Bone marrow (tissue), 2 donors: ENCODE results near the gene RAB42.
"Not testable (repeated sequence)": the region's sequence is repeated elsewhere in the genome, so short reads cannot be mapped to it uniquely, and the experiment has no call there.

Experiments
- DNase-seq, 2 donors: peaks; one replicate each; lab custom pipeline; 2025; lab: John Stamatoyannopoulos, UW

RAB42 gene, protein sequence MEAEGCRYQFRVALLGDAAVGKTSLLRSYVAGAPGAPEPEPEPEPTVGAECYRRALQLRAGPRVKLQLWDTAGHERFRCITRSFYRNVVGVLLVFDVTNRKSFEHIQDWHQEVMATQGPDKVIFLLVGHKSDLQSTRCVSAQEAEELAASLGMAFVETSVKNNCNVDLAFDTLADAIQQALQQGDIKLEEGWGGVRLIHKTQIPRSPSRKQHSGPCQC

DNA sequence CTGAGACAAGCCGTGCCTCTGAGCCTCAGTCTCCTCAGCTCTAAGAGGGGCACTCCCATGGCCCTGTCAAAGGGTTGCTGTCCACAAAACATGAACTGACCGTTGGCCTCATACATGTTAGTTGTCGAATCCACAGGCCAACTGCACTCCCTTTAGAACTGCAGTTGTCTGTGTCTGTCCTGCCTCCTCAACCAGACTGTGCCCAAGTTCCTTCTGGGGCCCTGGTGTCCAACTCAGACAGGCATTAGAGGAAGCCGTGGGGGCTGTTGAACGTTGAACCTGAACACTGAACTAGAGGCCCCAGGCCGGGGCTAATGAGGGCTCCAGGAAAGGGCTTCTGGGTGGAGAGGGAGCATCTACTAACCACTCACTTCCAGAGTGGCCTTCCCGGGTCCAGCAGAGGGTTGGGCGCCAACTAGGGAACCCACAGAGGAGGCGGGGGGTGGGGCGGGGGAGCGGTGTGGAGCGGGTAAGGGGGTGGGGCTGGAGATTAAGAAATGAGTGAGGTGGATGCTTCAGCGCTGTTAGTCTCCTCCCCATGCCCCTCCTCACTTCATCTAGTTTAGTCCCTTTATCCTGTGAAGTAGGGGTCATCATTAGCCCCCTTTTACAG is at the start of gene RAB42:
Gene RAB42 (plus strand): TSS at position 558 of the 613 bp plus-strand sequence. CDS start 247 bp downstream, outside the sequence.
- no peak for DNase-seq

DNA sequence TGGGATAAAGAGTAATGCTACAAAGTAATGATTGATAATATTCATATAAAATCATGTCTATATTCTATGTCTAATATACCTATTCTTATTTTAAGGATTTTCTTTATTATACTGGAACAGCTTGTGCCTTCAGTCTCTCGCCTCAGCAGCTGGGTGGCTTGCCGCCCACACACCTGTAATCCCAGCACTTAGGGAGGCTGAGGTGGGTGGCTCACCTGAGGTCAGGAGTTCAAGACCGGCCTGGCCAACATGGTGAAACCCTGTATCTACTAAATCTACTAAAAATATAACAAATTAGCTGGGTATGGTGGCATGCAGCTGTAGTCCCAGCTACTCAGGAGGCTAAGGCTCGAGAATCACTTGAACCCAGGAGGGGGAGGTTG is 46.8 kb upstream of the RAB42 start:
- DNase-seq: no peak

DNA sequence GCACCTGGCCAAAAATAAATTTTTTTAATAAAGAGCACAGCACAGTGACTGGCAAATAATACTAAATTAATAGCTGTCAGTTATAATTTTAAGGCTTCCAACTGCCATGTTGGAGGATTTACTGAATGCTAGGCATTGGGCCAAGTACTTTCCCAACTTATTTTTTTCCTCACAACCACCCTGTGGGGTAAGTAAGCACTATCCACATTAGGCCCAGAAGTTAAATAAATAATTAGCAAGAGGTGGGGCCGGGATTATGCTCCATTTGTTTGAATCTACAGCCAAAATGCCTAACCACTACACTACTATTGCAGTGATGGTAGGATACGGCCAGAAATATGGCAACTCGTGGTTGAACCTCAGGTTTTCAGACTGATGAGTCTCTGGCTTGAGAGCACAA is 43.7 kb upstream of the RAB42 start:
- no peak for DNase-seq

DNA sequence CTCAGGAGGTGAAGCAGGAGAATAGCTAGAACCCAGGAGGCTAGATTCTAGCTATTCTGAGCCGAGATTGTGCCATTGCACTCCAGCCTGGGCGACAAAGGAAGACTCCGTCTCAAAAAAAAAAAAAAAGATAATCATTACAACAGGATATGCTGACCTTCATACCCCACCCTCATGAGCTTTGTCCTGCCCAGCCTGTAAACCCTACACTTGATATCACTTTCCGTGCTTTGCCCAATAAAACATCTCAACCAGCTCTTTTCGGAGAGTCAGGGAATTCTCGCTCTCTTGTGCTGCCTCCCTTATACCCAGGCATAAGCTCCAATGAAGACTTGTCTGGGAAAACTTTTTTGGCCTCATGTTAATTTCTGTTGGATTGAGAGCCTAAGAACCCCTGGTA is 40.7 kb upstream of the RAB42 start:
- no peak for DNase-seq

DNA sequence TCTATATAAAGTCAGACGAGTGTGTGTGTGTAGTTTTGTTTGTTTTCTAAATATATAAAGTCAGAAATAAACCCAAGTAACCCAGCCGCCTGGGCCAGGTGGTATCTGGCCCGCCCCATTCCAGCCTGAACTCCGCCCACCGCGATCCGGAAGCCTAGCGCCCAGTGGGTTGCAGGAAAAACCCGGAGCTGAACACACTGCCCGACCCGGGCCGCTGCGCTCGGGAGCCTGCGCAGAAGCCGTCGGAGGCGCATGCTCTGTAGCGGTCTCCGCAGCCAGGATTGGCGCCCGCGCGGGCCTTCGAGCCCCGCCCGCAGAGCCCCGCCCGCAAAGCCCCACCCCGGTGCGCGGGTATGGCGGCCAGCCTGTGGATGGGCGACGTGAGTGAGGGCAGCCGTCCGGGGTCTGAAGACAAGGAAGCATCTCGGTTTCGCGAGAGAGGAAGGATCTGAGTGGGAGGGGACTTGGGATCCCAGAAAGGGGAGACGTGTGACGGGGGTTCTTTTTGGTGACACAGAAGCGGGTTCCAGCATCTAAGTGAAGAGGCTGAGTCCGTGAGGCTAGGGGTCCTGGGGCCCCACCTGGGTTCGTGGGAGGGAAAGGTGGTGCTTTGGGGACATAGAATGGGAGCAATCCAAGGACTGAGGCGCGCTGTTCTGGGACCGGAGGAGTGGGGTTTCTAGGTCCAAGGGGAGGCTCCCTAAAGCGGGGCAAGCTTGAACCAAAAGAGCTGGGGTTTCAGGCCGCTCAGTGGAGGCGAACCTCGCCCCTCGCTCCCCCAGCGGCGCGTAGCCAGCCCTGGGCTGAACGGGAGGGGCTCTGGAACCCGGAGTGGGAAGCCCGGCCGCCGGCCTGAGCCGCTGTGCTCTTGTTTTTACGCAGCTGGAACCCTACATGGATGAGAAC is 39.1 kb upstream of the RAB42 start, which contains the start of gene TRNAU1AP:
Gene TRNAU1AP (plus strand): TSS at position 328 of the 906 bp plus-strand sequence. CDS start 26 bp downstream, at position 354.
- DNase-seq: peak; percentile 83 to 92

DNA sequence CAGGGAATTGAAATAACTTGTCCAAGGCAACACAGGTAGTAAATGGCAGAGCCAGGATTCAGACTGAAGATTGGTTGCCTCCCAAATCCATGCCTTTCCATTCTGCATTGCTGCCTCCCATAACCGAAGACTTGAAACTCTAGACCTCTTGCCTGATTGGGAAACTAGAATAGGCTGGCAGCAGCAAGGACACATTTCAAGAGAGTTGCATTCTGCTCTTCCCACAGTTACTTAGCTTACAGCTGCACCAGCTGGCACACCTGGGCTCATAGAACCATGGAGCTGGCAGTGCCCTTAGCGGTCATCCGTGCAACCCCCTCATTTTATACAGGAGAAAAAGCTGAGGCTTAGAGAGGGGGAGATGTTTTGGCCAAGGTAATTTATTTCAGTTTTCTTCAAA is 31.2 kb upstream of the RAB42 start:
- no peak for DNase-seq

DNA sequence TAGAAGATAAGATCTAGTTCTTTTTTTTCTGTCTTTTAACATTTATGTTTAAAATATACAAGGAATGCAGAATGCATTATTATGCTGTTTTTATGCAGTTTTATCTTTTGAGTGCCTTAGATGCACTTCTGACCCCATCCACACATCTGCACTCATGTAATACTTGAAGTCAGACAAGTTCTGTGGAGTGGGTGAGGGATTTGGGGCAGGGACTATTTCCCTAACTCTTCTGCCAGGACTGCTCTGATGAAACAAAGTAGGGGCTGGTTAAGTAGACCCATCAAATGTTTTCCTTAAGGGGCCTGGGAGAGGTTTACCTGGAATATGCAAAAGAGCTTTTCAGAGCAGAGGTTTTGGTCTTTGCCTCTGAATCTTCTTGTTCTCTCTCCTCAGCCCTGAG is 27.8 kb upstream of the RAB42 start:
- no peak for DNase-seq

DNA sequence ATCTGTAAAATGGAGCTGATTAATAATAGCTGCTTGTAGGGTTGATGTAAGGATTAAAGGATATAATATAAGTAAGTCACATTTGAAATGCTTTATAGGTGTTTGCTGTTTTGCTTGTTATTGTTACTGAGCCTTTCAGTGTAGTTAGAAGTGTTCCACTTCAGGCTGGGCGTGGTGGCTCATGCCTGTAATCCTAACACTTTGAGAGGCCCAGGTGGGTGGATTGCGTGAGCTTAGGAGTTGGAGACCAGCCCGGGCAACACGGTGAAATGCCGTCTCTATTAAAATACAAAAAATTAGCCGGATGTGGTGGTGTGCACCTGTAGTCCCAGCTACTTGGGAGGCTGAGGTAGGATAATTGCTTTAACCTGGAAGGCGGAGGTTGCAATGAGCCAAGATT is 27.0 kb upstream of the RAB42 start:
- no peak for DNase-seq

DNA sequence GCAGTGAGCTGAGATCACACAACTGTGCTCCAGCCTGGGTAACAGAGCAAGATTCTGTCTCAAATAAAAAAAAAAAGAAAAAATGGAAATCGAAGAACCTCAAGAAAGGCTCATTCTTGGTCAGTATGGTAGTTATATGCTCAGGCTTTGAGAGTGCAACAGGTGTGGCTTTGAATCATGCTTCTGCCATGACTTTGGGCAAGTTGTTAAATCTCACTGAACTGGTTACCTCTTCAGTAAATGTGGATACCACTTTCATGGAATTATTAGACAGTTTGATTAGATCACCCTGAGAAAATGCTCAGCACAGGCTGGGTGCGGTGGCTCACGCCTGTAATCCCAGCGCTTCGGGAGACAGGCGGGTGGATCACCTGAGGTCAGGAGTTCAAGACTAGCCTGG is 26.3 kb upstream of the RAB42 start:
- no peak for DNase-seq

DNA sequence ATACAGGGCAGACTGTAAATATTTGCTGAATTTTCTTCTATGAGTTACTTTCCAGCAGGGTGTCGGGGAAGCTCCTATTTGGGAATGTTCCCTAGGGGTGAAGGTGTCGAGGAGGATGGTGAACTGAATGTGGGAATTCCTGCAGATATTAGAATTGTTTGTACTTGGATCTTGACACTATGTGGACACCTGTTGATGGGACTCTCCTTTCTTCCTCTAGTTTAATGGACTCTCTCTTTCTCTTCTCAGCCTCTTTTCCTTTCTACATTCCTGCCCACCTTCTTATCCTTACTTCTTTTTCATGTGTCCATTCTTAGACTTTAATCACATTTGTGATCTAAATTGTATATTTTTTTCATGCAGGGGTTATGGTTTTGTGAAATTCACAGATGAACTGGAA is 25.1 kb upstream of the RAB42 start:
- no peak for DNase-seq

DNA sequence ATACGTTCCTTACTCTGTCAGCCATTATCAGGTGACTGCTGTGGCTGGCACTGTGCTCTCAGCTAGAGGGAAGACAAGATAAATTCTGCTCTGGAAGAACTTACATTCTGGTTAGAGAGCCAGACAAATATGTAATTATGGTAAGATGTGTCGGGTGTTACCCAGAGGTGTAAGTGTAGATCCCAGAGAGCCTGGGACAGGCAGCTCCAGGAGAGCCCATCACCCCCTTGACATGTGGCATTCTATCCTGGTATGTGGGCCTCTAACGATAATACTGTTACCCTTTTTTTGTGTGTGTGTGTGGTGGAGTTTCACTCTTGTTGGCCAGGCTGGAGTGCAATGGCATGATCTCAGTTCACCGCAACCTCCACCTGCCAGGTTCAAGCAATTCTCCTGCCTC is 20.2 kb upstream of the RAB42 start:
- DNase-seq: no peak

DNA sequence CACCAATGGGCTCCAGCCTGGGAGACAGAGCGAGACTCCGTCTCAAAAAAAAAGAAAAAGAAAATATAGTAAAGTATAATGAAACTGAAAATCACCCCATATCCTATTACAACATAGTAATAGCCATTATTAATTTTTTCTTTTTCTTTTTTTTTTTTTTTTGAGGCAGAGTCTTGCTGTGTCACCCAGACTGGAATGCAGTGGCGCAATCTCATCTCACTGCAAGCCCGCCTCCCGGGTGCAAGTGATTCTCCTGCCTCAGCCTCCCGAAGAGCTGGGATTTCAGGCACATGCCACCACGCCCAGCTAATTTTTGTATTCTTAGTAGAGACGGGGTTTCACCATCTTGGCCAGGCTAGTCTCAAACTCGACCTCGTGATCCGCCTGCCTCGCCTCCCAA is 19.2 kb upstream of the RAB42 start:
- not testable (repeated sequence) for DNase-seq

DNA sequence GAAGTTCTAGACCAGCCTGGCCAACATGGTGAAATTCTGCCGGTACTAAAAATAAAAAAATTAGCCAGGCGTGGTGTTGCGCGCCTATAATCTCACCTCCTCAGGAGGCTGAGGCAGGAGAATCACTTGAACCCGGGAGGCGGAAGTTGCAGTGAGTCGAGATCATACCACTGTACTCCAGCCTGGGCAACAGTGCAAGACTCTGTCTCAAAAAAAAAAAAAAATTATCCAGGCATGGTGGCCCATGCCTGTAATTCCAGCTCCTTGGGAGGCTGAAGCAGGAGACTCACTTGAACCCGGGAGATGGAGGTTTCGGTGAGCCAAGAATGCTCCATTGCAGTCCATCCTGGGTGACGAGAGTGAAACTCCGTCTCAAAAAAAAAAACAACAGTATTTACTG is 18.5 kb upstream of the RAB42 start:
- no peak for DNase-seq

DNA sequence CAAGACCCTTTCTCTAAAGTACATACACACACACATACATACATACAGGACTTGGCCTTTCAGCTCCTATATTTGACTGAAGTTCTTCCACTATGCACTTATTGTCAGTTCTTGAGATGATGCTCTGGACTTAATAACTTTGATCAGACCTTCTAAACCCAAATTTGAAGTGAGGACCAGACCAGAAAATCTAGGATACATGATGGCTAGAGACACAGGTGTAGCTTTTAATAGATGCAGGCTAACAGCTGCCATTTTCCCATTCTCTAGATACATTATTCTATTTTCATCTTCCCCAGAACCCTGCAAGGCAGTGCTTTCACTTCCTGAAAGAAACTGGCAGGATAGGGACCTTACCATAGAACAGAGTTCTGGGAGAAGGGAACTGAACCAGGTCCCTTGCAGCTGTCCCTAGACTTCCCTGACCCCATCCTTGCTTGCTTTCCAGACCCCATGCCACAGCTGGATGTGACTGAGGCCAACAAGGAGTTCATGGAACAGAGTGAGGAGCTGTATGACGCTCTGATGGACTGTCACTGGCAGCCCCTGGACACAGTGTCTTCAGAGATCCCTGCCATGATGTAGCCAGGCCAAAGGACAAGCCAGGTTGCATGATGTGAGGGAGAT is 14.9 kb upstream of the RAB42 start:
- no peak for DNase-seq

DNA sequence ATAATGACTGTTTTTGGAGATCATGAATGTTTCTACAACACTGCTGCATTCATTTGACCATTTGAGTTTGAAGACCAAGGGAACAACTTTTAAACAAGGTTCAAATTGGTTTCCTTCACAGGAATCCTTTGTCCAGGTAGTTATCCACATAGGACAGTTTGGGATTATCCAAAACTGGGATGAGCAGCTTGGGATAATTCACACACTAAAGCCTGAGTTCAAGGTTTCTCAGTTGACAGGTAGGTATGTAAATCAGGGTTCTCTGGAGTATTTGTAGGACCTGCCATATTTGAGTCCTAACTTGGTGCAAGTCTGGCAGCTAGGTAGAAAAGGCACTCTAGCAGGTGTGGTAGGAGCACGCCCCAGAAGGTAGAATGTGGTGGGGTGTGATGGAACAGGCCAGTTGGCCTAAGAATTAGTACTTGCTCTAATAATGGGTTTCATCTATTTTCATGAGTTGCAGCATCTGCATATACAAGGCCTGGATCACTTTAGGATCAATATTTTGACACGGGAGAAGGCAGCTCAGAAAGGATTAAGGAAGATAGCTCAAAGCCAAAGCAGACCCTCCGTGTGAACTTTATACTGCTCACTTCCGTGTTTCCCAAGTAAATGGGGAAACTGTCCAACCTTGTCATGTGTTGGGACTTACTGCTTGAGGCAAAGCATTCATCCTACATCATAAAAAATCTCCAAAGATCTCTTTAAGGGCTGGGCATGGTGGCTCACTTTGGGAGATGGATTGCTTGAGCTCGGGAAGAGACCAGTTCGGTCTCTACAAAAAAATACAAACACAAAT is 14.1 kb upstream of the RAB42 start:
- no peak for DNase-seq

DNA sequence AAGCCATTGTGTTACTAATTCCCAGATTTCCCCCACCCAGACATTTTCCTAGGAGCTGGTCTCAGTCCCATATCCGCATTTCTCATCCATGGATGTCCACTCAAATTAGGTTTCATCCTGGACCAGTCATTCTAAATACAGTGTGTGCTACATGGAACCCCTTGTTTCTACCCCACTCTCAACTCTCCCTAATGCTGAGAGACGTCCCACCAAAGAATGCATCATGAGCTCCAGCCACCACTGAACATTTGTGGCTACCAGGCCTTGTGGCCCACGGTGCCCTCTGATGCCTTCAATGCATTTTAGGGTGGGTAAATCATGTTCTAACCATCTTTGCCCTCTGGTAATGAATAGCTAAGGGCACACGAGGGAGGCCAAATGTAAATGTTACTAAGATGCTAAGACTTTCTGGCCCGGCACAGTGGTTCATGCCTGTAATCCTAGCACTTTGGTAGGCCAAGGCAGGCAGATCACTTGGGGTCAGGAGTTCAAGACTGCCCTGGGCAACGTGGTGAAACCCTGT is 13.3 kb upstream of the RAB42 start:
- no peak for DNase-seq

DNA sequence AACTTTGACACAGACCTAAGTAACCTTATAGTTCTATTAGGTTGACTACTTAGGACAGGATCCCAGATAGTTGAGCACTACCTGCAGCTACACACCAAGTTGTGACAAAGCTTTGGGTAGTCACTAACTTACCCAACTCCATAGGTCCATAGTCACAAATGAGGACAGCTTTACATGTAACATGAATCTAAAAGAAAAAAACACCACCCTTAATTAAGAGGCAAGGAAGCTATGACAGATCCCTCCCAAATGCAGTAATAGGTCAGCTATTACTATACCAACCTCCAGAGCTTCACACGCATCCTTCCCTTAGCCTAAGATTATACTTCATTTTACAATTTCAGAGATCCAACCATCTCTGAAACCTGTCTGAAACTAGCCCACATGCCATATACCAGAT is 12.7 kb upstream of the RAB42 start:
- no peak for DNase-seq

DNA sequence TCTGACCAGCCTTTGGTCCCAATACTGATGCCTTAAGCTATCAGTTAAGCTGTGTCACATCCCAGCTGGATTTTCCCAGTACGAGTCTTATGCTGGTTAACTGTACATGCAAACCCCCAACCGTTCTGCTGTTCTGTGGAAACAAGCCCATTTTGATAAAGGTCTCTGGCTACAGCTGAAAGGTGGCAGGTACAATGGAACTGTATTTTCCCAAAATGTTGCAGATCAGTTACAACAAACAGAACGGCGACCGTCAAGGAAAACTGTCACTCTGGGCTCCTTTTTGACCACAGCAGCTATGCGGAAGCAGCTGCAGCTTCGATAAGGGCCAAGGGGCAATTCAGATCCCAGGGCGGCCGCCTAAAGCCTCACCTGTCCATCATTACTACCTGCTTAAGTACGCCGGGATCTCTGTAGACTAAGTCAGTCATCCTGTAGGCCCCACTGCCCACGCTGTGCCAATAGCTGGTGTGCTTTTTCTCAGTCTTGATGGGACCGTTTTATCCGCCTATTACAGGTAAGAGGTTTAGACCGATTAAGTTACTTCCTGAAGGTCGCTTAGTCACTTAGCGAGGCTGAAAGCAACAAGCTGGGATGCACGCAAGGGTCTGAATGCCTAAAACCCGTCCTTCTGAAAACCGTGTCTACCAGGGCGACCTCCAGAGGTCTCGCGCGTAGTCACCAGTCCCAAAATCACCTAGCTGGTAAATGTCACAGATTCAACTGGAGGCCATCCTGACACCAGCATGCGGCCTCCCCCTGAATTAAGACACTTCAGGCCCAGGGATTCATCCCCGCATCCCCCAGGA is 11.1 kb upstream of the RAB42 start:
- peak in 1 of 2 donors; percentile 30 for DNase-seq

DNA sequence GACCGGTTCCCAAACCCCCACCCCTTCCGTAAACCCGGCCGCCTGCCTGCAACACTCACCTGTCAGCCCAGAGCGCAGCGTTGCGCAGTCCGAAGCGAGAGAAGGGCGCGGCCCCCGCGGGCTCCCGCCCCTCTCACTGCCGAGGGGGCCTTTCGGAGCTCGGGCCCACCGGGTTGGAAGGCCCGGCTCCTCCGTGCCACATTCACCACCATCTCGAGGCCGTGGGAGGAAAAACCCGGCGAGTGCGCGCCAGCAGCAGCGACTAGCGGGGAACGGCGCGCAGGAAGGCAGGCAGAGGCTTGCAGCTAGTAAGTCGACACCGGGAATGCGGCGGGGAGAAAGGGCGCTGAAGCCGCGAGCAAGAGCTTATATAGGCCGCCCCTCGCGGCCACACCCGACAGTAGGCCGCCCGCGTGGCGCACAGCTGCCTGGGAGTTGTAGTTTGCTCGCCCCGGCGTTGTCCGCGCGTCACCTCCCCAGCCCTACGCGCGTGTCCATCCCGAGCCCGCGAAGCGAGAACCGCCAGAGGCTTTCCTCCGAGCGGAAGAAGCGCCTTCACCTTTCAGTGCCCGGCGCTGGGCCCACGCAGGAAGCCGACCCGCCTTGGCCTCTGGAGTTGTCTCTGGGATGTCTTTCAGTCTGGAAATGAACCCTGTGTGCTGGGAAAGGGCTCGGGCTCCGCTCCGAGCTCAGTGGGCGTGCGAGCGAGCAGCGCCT is 10.4 kb upstream of the RAB42 start:
- DNase-seq: peak; percentile 91 to 93

DNA sequence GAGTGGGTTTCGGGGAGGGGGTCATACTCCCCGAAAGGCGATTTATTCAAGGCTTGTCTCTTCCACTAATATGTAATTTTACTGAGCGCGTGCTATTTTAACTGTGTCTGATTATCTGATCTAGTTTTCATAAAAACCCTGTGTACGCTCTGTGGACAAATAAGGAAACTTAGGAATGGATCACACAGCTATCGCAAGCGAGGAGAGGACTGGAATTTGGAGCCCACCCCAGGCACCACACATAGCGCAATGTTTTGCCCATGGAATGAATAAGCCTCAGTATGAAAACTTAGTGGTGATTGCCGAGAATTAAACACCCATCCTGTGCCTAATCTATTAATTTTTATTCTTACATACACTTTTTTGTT is 9.8 kb upstream of the RAB42 start:
- no peak for DNase-seq
